ENCODE measurements around the gene SELENON.

The SELENON gene

GRCh38 chr1:25867210-25867991, 67.4 kb downstream of the SELENON start:
- no peak for DNase-seq
